Activated naive CD4-positive, alpha-beta T cell treated with Interleukin-2 at 50 U/mL for 16 hours (primary cell): ENCODE measurements around the gene MAGEB3.
"Not testable (repeated sequence)": the region's sequence is repeated elsewhere in the genome, so short reads cannot be mapped to it uniquely, and the experiment has no call there.

Source experiments
- DNase-seq: peaks from one replicate; pipeline ENCODE4 v3.0.0-alpha.2; 2020

The MAGEB3 gene

GRCh38 chrX:30230395-30230794 is at the start of gene MAGEB3:
Gene MAGEB3, plus strand, starts transcription at chrX:30230657. Its CDS starts 5,268 bp downstream, at chrX:30235925.
- DNase-seq: no peak

- DNase-seq: no peak
Observed at GRCh38 chrX:30181353-30181752, 49.1 kb upstream of the MAGEB3 start.

GRCh38 chrX:30183554-30183953 is 46.9 kb upstream of the MAGEB3 start:
- no peak for DNase-seq

GRCh38 chrX:30190426-30190825 is 40.0 kb upstream of the MAGEB3 start:
- no peak for DNase-seq

- DNase-seq: not testable (repeated sequence)
Observed at GRCh38 chrX:30193910-30194309, 36.5 kb upstream of the MAGEB3 start.

GRCh38 chrX:30196322-30196721 is 34.1 kb upstream of the MAGEB3 start:
- DNase-seq: no peak

- no peak for DNase-seq
Observed at GRCh38 chrX:30212172-30212571, 18.3 kb upstream of the MAGEB3 start.

GRCh38 chrX:30215357-30215843 is 15.1 kb upstream of the MAGEB3 start, which contains the start of gene MAGEB2:
Gene MAGEB2, plus strand, starts transcription at chrX:30215563. Its CDS starts 3,018 bp downstream, at chrX:30218581.
- no peak for DNase-seq

- DNase-seq: no peak
Observed at GRCh38 chrX:30217465-30217864, 13.0 kb upstream of the MAGEB3 start.

- DNase-seq: no peak
Observed at GRCh38 chrX:30219372-30219771, 11.1 kb upstream of the MAGEB3 start.

GRCh38 chrX:30220661-30221060 is 9.8 kb upstream of the MAGEB3 start:
- DNase-seq: no peak

- no peak for DNase-seq
Observed at GRCh38 chrX:30224536-30224935, 5.9 kb upstream of the MAGEB3 start.

- DNase-seq: no peak
Observed at GRCh38 chrX:30228526-30228925, 1.9 kb upstream of the MAGEB3 start.

GRCh38 chrX:30241724-30242415 is 11.4 kb downstream of the MAGEB3 start, which contains the start of gene MAGEB4:
Gene MAGEB4, plus strand, starts transcription at chrX:30242000. Its CDS starts 136 bp downstream, at chrX:30242136.
- DNase-seq: no peak

- no peak for DNase-seq
Observed at GRCh38 chrX:30246769-30247489, 16.5 kb downstream of the MAGEB3 start, which contains the start of gene MAGEB1. Gene MAGEB1, plus strand, starts transcription at chrX:30247146. Its CDS starts 3,348 bp downstream, at chrX:30250494.

GRCh38 chrX:30248854-30249253 is 18.4 kb downstream of the MAGEB3 start:
- DNase-seq: no peak

- DNase-seq: no peak
Observed at GRCh38 chrX:30253257-30253656, 22.8 kb downstream of the MAGEB3 start.

- DNase-seq: no peak
Observed at GRCh38 chrX:30259927-30260326, 29.5 kb downstream of the MAGEB3 start.

- no peak for DNase-seq
Observed at GRCh38 chrX:30261012-30261411, 30.6 kb downstream of the MAGEB3 start.

- no peak for DNase-seq
Observed at GRCh38 chrX:30262763-30263162, 32.3 kb downstream of the MAGEB3 start.

GRCh38 chrX:30270639-30271038 is 40.2 kb downstream of the MAGEB3 start:
- no peak for DNase-seq

GRCh38 chrX:30275498-30275897 is 45.0 kb downstream of the MAGEB3 start:
- no peak for DNase-seq

GRCh38 chrX:30278365-30278764 is 47.9 kb downstream of the MAGEB3 start:
- no peak for DNase-seq

GRCh38 chrX:30280428-30280827 is 50.0 kb downstream of the MAGEB3 start:
- DNase-seq: no peak
